ENCODE data around the gene RAB1A. TPM values are rescaled to one million over a fixed set of nuclear protein-coding genes. Genes with fewer than 3 reads are reported as not detected.

Gene RAB1A
- total and polyA plus RNA-seq, 12 donors = 77.8 to 165 (median 117) TPM

DNA sequence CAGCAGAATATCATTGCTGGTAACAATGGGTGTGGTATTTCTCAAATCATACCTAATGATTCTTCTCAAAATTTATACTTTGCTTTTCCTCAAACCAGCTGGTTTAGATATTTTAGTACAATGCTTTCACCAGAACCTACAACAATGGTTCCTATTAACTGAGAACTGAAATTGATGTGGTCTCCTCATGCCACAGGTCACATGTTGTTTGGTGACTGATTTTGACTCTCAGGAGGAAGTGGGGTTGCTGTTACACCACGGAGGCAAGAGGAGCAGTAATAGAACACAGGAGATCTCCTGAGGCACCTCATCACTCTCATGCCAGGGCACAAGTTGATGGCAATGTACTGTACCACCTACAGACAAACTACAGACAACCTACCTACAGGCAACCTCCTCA lies 76.7 kb downstream of the RAB1A start:
- Histone ChIP-seq H3K4me3 (no peak overlapping the region), H3K27ac (peak overlapping the region in 1 of 10 donors; percentile 48), H3K9me3 (no peaks in the 10 kb centered on the region), H3K4me1 (peaks cover 0 to 36% (median 18%) of the 10 kb centered on the region in 9 donors), H3K27me3 (no peaks in the 10 kb centered on the region), H3K36me3 (no peaks in the 10 kb centered on the region)
- TF ChIP-seq, protein P1, sequence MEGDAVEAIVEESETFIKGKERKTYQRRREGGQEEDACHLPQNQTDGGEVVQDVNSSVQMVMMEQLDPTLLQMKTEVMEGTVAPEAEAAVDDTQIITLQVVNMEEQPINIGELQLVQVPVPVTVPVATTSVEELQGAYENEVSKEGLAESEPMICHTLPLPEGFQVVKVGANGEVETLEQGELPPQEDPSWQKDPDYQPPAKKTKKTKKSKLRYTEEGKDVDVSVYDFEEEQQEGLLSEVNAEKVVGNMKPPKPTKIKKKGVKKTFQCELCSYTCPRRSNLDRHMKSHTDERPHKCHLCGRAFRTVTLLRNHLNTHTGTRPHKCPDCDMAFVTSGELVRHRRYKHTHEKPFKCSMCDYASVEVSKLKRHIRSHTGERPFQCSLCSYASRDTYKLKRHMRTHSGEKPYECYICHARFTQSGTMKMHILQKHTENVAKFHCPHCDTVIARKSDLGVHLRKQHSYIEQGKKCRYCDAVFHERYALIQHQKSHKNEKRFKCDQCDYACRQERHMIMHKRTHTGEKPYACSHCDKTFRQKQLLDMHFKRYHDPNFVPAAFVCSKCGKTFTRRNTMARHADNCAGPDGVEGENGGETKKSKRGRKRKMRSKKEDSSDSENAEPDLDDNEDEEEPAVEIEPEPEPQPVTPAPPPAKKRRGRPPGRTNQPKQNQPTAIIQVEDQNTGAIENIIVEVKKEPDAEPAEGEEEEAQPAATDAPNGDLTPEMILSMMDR (IDR thresholded peaks at IDR 0.05) = no peak
- ATAC-seq (no peak), DNase-seq (no peak)
- intact Hi-C loops (cut with DNase I) = loop anchor here in 1 of 10 donors (10.0 kb wide), 1 partner anchor 522 kb away; no protein-coding TSS in a partner anchor
- WGBS, 2 donors = 33 to 36% methylated on average over 1 of the region's 1 CpG

DNA sequence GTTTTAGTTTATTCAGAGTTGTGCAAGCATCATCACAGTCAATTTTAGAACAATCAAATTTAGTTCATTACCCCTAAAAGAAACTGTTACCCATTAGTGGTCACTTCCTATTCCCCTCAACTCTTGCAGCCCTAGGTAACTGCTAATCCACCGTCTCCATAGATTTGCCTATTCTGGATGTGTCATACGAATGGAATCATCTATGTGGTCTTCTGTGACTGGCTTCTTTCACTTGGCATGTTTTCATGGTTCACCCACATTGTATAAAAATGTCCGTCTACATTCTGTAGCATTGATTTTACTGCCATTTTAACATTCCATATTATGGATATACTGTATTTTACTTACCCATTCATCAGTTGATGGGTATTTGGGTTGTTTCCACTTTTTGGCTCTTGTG lies 79.0 kb downstream of the RAB1A start:
- no peak overlapping the region for H3K27ac ChIP-seq
- no peak overlapping the region for H3K4me3 ChIP-seq
- TF ChIP-seq, protein P1 (IDR thresholded peaks at IDR 0.05) = no peak
- no peaks in the 10 kb centered on the region for H3K36me3 ChIP-seq
- DNase-seq = no peak
- ATAC-seq = no peak
- H3K9me3 ChIP-seq = no peaks in the 10 kb centered on the region
- H3K27me3 ChIP-seq = no peaks in the 10 kb centered on the region
- 96 to 98% methylated on average over 3 of the region's 3 CpGs for WGBS, 2 donors
- peaks cover 0 to 31% (median 4%) of the 10 kb centered on the region in 9 donors for H3K4me1 ChIP-seq
- intact Hi-C loops (cut with DNase I) = loop anchor here in 1 of 10 donors (10.0 kb wide), 1 partner anchor 524 kb away; no protein-coding TSS in a partner anchor

DNA sequence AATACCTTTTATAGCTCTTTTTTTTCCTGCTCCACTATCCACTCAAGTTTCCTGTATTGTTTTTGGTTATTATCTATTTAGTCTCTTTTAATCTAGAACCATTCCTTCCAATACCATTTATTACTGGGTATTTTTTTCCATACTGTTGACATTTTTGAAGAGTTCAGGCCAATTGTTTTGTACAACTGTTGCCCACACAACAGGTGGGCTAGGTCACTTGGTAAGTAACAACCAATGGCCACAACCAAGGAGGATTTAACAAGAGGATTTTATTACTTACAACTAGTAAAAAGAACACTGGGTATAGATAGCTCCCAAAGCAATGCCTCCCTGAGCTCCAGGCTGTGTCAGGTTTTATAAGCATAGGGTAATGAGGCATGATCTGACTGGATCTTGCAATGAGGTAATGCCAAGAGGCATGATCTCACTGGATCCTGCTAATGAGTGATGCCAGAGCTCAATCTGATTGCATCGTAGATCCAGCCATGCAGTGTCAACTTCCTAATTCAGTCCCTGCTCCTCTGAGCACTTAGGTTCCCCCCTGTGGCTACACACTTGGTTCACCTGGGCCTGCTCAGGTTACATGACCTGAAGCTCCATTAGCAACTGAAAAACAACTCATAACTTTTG lies 80.8 kb downstream of the RAB1A start:
- DNase-seq = no peak
- no peak overlapping the region for H3K27ac ChIP-seq
- H3K4me3 ChIP-seq = no peak overlapping the region
- no peak for ATAC-seq
- TF ChIP-seq, protein P1 (IDR thresholded peaks at IDR 0.05) = no peak
- H3K4me1 ChIP-seq = peaks cover 0 to 32% (median 0%) of the 10 kb centered on the region in 9 donors
- WGBS, 2 donors = 84 to 98% methylated on average over 1 of the region's 1 CpG
- H3K9me3 ChIP-seq = peaks cover 0 to 9% (median 0%) of the 10 kb centered on the region in 11 donors
- intact Hi-C loops (cut with DNase I) = no loop called here
- no peaks in the 10 kb centered on the region for H3K36me3 ChIP-seq
- no peaks in the 10 kb centered on the region for H3K27me3 ChIP-seq

DNA sequence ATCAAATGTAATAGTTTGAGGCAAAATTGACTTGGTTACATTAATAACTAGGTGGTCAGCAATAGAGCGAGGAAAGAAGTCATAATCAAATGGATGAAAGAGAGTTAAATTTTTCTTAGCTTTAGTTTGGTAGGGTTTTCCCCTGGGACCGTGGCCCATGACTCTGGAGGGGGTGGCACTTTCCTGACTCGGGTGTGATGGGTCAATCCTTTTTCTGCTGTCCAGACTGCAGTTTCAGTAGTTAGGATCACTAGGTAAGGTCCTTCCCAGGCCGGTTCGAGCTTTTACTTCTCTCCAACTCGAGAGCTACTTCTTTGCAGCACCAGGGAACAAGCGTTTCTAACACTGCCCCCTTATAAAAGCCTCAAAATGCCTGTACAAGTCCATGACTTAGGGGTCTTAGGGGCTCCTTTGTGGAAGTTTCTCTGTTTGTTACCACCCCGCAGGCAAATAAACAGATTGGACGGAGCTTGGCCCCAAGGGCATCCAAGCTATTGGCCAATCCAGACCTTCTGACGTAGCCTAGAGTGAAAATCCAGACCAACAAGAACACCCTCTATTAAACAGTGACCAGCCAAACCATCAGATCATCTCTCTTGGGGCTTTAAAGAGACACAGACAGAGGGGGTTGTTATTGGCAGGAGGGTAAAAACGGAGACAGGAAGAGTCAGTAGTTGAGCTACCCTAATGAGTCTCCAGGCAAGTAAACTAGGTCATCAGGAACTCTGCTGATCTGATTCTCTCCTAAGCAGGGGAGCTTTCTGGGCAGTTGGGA lies 83.1 kb downstream of the RAB1A start:
- intact Hi-C loops (cut with DNase I) = no loop called here
- H3K27me3 ChIP-seq = no peaks in the 10 kb centered on the region
- peak in 1 of 2 donors; percentile 24 for DNase-seq
- peaks cover 0 to 5% (median 0%) of the 10 kb centered on the region in 9 donors for H3K36me3 ChIP-seq
- TF ChIP-seq, protein P1 (IDR thresholded peaks at IDR 0.05) = no peak
- peak overlapping the region in 1 of 10 donors; percentile 1 for H3K4me3 ChIP-seq
- H3K4me1 ChIP-seq = peaks cover 0 to 26% (median 9%) of the 10 kb centered on the region in 9 donors
- ATAC-seq = peak; percentile 50 to 94 (median 76)
- H3K27ac ChIP-seq = peak overlapping the region in 4 of 10 donors; percentile 13 to 61 (median 30)
- WGBS, 2 donors = 75 to 80% methylated on average over 11 of the region's 11 CpGs
- peaks cover 0 to 19% (median 0%) of the 10 kb centered on the region in 11 donors for H3K9me3 ChIP-seq

All from heart right ventricle (tissue), 16 donors.